Measurements from ENCODE around the gene ZNF200.
"Not testable (repeated sequence)": the region's sequence is repeated elsewhere in the genome, so short reads cannot be mapped to it uniquely, and the experiment has no call there.

ZNF200 gene

DNA sequence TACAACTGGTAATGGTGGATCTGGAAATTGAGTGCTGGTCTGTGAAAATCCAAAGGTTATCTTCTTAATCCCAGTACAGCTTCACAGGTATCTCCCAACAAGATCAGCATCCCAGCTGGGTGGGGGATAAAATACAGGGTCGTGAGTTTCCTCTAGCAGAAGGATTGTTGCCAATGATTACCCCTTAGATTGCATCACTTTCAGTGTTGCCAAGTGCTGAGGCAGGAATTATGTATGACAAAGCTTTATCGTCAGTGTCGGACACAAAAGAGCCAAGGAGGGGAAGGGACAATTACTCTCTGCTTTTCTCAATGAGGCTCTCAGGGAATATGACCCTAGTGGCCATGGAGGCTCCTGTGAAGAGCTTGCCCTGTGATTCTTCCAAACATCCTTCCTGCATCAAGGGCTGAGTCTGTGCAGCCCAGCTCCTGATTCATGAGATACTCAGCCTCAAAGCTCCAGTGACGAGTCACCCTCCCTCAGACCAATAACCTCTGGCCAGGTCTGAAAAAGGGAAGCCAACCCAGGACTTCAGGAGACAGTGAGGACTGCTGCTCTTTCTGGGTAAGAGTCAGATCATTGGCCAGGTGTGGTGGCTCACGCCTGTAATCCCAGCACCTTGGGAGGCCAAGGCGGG is 31.9 kb downstream of the ZNF200 start:
- DNase-seq (ENCODE audit: low read depth in 2 of 2): no peak

DNA sequence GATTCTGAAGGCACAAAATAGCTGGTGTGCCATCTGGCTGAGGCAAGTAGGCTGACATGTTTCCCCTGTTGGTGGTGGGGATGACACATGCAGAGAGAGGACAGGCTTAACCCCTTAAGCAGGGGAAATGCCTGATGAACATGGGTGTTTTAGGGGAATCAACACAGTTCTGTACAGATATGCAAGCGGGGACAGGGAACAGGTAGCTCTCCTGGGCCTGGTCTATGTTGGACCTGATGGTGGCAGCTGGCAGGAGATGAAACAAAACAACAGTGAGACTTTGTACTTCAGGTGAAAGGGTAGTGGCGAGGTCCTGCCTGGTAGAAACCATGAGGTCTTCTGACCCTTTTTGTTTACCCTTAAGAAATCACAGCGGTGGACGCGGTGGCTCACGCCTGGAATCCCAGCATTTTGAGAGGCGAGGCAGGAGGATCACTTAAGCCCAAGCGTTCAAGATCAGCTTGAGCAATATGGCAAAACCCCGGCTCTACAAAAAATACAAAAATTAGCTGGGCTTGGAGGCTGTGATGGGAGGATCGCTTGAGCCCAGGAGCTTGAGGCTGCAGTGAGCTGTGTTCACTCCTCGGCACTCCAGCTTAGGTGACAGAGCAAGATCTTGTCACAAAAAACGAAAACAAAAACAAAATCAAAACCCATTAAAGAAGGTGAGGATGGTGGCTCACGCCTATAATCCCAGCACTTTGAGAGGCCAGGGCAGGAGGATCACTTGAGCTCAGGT is 36.5 kb downstream of the ZNF200 start:
- no peak for DNase-seq (ENCODE audit: low read depth in 2 of 2)

DNA sequence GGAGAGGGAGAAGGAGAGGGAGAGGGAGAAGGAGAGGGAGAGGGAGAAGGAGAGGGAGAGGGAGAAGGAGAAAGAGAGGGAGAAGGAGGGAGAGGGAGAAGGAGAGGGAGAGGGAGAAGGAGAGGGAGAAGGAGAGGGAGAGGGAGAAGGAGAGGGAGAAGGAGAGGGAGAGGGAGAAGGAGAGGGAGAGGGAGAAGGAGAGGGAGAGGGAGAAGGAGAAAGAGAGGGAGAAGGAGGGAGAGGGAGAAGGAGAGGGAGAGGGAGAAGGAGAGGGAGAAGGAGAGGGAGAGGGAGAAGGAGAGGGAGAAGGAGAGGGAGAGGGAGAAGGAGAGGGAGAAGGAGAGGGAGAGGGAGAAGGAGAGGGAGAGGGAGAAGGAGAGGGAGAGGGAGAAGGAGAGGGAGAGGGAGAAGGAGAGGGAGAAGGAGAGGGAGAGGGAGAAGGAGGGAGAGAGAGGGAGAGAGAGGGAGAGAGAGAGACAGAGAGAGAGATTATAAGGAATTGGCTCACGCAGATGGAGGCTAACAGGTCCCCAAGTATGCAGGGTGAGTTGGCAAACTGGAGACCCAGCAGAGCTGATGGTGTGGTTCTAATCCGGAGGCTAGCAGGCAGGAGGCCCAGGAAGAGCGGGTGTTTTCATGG is 37.1 kb downstream of the ZNF200 start:
- DNase-seq (ENCODE audit: low read depth in 2 of 2): not testable (repeated sequence)

DNA sequence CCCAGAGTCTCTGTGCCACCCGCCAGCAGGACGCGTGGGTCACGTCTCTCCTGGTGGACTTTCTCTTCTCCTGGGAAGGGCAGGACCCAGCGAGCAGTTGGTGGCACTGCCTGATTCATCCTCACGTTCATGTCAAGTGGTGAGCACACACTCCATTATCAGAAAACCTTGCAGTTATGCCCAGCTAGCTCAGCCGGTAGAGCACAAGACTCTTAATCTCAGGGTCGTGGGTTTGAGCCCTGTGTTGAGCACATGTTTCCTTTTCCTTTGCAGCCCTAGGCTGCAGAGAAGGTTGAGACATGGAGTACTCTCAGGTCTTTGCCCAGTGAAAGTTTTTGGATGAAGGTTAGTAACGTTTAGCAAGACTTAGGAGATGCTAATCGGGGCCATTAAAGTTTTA is 39.0 kb downstream of the ZNF200 start:
- no peak for DNase-seq (ENCODE audit: low read depth in 2 of 2)

DNA sequence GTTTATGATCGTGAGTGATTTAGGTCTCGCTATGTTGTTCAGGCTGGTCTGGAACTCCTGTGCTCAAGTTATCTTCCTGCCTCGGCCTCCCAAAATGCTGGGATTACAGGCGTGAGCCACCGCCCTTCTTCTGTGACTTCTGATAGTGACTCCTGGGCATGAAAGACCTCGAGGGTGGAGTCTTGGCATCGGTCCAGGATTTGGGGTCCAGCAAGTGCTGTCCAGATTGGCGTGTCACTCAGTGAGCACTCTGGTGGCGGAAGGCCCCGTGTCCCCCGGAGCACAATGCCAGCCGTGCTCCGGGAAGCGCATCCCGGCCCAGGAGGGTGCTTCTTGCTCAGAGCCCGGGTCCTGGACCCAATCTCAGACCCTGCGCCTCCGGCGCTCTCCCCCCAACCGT is 40.2 kb downstream of the ZNF200 start:
- no peak for DNase-seq (ENCODE audit: low read depth in 2 of 2)

DNA sequence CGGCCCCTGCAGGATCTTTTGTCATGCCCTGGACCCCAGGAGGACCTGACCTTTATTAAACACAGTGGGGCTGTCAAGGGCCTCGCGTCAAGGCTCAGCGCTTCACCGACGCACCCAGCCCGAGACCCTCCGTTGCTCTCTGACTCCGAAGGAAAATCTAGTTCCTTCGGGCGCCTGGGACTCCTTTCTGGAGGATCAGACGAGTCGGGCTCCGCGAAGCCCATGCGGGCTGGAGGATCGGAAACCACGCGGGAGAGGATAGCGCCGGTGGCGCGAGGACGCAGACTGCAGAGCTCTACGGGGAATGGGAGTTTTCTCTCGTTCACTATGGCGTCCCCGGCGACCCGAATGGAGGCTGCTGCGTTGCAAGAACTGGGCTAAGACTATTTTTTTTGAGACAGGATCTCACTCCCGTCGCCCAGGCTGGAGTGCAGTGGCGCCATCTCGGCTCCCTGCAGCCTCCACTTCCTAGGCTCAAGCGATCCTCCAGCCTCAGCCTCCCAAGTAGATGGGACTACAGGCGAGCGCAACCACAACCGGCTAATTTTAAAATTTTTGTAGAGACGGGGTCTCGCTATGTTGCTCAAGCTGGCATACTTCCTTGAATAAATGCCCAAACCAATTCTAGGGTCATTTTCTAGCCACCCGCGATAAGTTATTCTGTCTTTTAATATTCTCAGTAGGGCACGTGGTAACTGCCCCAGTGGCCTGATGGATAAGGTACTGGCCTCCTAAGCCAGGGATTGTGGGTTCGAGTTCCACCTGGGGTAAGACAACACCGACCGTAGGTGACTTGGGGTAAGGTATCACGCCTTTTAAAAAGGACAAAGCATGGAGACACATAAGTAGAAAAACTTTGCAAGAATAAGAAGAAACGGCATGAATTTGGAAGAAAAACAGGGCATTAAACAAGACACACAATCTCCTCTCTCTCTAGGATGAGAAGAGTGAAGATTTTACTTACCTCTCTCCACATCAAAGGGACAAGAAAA is 41.4 kb downstream of the ZNF200 start:
- no peak for DNase-seq (ENCODE audit: low read depth in 2 of 2)

DNA sequence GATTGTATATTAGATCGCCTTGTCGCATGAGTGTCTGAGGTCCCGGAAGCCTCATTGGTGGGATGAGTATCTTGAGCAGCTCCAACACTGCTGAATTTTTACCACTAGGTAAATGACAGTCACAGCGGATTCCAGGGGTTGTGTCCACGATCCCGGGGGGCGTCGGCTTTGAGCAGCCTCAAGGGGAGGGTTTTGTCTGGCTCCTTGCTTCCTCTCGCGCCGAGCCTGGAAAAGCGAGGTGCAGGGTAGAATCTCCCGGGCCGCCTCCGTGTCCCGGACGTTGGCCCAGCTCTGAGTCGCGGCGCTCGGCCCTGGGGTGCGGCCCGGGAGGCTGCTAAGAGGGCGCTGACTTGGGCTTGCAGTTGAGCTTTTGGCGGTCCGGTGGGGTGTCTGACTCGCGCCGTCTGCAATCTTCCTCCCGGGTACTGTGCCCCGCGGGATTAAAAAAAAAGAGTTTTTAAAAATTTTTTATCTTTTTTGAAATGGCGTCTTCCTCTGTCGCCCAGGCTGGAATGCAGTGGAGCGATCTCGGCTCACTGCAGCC is 42.4 kb downstream of the ZNF200 start:
- DNase-seq (ENCODE audit: low read depth in 2 of 2): no peak

DNA sequence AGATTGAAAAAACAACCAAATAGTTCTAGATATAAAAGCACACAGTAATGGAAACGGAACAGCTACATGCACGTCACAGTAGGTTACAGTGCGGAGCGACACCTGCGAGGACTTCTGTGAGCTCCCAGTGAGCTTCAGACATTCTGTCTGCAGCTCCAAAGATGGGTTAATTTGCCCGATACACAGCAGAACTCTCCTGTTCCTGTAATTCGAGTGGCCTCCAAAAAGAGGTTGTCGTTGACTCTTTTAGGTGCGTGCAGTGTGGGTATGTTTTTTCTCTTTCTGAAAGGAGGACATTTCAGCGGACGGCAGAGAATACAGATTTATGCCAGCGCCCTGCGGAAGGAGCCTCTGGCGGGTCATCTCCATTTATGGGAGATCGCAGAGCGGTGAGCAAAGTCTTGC is 44.0 kb downstream of the ZNF200 start:
- DNase-seq (ENCODE audit: low read depth in 2 of 2): no peak

DNA sequence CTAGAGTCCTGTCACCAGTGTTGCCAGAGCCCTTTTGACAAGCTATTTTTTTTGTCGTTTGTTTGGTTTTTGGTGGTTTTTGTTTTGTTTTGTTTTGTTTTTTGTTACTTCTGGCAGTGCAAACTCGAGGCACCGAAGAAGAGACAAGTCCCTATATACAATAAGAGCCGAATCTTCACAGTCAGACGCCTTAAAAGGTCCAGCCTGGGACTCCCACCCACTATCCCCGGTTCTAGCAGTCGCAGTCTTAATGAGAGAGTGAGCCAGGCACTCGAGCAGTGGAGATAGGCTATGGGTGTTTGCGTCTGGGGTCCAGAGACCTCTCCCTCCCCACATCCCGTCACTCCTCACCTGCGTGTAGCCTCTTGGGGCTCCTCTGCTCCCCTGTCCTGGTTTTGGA is 45.1 kb downstream of the ZNF200 start:
- no peak for DNase-seq (ENCODE audit: low read depth in 2 of 2)

DNA sequence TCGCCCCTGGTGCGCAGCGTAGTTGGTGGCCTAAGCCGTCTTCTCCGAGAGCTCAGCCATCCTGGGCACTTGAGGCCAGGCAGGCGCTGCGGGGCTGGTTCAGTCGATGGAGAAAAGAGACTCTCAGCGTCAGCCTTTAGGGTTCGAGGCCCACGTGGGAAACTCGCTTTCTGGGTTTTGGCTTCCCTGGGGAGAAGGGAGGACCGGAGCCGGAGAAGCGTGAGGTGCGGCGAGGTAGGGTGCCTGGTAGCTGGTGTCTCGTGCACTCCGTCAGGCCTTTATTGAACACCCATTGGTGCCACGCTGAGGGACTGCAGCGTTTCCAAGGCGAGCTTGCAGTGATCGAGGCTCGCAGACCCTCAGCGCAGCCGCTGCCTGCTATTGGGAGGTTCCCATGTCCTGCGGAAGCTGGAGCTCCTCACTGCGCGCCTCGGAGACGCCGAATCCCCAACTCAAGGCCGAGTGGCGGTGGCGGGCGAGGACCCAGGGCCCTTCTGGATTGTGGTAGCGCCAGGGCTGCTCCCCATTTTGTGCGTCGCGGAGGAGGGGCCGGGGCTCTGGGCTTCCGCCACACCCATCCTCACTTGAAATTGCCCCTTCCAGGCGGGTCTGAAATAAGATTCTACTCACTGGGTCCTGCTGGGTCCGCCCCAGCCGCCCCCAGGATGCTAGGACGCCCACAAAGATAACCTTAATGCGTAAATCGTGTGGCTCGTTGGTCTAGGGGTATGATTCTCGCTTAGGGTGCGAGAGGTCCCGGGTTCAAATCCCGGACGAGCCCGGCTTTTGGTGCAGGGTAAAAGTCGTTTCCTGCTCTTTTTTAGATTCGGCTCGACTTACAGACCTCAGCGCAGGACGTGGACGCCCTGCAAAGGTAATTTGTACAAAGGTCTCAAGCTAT is 45.8 kb downstream of the ZNF200 start:
- no peak for DNase-seq (ENCODE audit: low read depth in 2 of 2)

DNA sequence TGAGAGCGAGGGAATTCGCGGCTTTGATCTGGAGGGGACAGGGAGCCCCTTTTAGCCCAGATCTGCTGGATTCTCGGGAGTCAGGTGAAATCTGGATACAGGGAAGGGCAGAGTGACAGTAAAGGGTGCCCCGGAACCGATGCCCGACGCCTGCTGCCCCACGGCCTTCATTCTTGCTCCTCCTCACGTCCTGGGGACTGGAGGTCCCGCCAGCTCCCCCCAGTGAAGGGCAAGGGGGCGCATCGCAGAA is 46.4 kb downstream of the ZNF200 start:
- DNase-seq (ENCODE audit: low read depth in 2 of 2): no peak

DNA sequence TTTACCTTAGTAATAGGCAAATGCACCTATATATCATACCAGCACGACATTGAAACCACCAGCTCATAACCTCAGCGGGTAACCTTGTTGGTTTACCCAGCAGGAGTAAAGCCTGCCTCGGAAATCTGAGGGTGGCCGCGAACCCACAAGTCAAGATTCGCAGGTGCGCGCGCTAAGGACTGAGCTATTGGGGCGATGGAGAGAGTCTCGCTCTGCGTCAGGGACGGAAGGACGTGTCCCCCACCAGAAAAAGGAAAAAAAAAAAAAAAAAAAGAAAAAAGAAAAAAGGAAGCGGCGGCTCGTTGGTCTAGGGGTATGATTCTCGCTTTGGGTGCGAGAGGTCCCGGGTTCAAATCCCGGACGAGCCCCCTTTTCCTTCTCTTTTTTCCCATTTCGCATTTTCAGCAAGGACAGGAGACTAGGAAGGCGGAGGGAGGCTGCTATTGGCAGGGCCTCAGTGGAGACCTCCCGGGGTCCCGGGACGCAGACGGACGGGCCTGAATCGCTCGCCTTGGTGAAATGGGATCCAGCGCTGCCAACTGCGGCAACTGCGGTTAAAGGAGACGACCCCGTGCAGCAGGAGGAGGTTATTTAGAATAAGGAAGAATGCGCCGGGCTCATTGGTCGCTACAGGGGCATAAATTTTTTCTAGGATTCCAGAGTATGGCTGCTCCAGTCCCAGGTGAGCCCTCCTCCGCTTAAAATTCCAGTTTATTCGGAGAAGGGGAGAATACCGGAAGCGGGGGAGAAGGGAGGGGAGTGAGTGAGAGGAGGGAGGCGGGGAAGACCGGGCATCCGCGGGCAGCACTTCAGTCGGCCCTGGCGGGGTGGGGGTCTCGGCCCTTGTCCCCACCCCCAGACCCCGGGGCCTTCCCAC is 46.9 kb downstream of the ZNF200 start, which contains the start of gene OR1F1:
Gene OR1F1 (plus strand): TSS at position 407 of the 877 bp plus-strand sequence.
- DNase-seq (ENCODE audit: low read depth in 2 of 2): peak in 1 of 2 donors; percentile 43

DNA sequence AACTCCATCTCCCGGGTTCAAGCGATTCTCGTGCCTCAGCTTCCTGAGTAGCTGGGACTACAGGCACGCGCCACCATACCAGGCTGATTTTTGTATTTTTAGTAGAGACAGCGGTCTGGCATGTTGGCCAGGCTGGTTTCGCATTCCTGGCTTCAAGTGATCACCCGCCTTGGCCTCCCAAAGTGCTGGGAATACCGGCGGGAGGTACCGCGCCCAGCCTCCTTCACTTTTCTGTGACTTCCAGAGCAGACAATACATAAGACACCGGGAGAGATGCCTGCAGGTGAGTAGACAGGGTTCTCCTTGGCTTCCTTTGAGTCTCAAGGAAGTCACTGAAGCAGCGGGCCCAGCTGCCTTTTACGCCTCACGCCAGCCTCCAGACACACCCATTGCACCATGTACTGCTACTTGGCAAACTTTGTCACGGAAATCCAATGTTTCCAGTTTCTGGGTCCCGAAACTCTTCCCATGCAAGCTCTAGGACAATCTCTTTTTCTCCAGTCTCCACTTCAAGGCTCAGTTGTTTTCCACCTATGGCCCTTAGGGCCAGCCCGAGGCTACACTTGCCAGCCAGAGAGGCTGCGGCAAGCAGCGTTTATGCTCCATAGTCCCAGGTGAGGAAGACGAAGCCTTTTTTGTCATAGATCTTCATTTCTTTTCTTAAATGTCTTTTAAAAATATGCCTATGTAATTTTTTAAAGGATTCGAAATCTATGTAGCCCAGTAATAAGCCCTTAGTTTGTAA is 47.8 kb downstream of the ZNF200 start:
- no peak for DNase-seq (ENCODE audit: low read depth in 2 of 2)

DNA sequence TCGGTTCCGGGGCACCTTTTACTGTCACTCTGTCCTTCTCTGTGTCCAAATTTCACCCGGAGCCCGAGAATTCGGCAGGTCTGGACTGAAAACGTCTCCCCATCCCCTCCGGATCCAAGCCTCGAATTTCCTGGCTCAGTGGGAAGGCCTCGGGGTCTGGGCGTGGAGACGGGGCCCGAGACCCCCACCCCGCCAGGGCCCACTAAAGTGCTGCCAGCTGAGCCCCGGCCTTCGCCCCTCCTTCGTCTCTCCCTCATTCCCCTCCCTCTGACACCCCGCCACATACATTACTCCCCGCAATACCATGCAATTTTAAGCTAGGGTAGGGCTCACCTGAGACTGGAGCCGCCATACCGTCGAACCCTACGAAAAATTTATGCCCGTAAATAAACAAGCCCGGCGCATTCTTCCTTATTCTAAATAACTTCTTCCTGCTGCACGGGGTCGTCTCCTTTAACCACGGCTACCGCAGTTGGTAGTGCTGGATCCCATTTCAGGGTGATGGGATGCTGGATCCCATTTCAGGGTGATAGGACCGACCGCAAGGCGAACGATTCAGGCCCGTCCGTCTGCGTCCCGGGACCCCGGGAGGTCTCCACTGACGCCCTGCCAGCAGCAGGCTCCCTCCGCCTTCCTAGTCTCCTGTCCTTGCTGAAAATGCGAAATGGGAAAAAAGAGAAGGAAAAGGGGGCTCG is 51.4 kb downstream of the ZNF200 start:
- DNase-seq (ENCODE audit: low read depth in 2 of 2): no peak

DNA sequence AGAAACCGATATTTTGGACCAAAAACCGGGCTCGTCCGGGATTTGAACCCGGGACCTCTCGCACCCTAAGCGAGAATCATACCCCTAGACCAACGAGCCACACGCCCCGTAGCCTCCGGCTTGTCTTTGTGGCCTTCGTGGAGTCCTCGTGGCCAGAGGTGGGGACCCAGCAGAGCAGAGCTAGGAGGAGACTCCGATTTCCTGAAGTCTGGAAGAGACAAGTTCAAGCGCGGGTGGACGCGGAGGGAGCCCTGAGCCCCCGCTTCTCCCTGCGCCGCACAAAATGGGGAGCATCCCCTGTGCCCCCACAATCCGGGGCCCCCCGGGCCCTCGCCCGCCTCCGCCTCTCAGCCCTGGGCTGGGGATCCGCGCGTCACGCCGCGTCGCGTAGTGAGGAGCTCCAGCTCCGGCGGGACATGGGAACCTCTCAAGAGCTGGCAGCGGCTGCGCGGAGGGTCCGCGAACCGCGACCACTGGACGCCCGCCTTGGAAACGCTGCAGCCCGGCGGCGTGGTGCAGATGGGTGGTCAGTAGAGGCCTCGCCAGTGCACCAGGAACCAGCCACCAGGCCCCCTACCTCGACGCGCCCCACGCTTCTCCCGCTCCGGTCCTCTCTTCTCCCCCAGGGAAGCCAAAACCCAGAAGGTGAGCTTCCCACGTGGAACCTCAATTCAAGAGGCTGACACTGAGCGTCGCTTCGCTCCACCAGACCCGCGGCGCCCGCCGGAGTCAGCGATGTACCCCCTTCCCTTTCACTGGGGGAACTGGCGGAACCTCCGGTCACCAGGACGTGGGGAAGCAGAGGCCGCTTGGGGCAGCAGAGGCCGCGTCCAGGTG is 52.1 kb downstream of the ZNF200 start:
- no peak for DNase-seq (ENCODE audit: low read depth in 2 of 2)

DNA sequence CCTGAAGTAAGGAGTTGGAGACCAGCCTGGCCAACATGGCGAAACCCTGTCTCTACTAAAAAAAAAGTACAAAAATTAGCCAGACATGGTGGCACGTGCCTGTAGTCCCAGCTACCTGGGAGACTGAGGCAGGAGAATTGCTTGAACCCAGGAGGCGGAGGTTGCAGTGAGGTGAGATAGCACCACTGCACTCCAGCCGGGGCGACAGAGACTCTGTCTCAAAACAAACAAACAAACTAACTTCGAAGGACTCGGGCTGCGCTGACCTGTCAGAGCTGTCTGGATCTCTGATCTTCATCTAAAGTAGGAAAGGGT is 52.7 kb downstream of the ZNF200 start:
- DNase-seq (ENCODE audit: low read depth in 2 of 2): not testable (repeated sequence)

DNA sequence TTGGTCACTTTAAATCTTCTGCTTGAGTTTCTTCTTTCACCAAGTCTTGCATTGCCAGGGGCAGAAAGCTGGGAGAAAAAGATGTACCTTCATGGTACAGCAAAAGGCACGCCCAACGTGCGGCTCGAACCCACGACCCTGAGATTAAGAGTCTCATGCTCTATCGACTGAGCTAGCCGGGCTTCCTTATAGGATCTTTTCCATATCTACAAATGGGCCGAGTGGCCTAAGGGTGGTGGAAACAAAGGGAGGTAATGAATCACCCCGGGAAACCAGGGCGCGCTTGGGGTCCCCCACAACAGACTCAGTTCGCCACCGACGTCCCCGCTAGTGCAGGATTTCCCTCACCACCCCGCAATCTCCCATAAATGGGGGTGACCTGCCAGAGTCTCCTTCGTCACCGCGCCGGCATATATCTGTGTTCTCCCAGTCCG is 54.5 kb downstream of the ZNF200 start:
- no peak for DNase-seq (ENCODE audit: low read depth in 2 of 2)

DNA sequence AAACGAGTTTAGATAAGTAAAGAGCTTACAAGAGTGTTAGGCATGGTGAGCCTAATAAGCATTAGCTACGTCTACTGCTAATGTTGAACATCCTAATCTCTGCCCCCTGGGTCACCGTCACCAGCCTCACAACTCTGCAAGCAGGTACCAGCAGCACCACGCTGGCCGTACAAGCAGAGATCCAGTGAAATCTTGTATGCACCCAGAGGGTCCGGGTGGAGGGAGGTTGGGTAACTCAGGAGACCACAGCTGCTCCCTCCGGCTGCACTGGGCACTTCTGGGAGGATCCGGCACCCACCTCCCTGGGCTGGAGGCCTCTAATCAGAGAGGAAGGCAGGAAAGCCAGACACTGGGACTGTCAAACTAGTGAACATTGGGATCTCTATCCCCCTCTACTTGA is 55.3 kb downstream of the ZNF200 start:
- no peak for DNase-seq (ENCODE audit: low read depth in 2 of 2)
